Duodenal mucosa (tissue), 2 donors: Measurements from ENCODE around the gene MORN4.

Experiments
- H3K27ac ChIP-seq: one replicate; pipeline ENCODE4 v1.7.0; 2013; ENCODE audit warnings: low read depth, low read length
- H3K27me3 ChIP-seq, 2 donors: one replicate each; pipeline ENCODE4 v1.7.0; 2013; ENCODE audit warnings: low read length in 2 of 2, control low read depth in 1 of 2; ENCODE audit not compliant: insufficient read depth in 2 of 2, control insufficient read depth in 1 of 2
- H3K36me3 ChIP-seq, 2 donors: one replicate each; pipeline ENCODE4 v1.7.0; 2013; ENCODE audit warnings: low read length in 2 of 2, control low read depth in 1 of 2; ENCODE audit not compliant: insufficient read depth in 2 of 2, control insufficient read depth in 1 of 2
- H3K4me1 ChIP-seq, 2 donors: one replicate each; pipeline ENCODE4 v1.7.0; 2013; ENCODE audit warnings: low read length in 2 of 2, control low read depth in 1 of 2; ENCODE audit not compliant: insufficient read depth in 2 of 2, control insufficient read depth in 1 of 2
- H3K4me3 ChIP-seq, 2 donors: one replicate each; pipeline ENCODE4 v1.7.0; 2013; ENCODE audit warnings: low read length in 2 of 2, low read depth in 1 of 2
- H3K9ac ChIP-seq, 2 donors: one replicate each; pipeline ENCODE4 v1.7.0; 2013; ENCODE audit warnings: low read length in 2 of 2, low read depth in 1 of 2
- H3K9me3 ChIP-seq, 2 donors: one replicate each; pipeline ENCODE4 v1.7.0; 2013; ENCODE audit warnings: low read length in 2 of 2, control low read depth in 1 of 2; ENCODE audit not compliant: control insufficient read depth in 1 of 2

MORN4 gene

DNA sequence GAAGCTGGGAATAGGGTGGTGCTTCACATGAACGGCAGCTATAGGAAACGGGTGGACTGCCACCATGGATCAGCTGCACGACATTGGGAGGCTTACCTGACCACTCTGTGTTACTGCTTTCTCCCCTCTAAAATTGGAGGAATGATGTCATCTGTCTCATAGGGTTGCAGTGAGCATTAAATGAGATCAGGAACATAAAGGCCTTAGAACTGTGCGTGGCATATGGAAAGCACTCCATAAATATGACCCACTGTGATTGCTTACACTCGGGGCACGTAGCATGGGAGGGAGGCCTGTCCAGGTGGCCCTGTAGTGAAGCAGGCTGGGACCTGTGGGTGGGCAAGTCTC lies 34.1 kb downstream of the MORN4 start:
- peaks cover 0 to 5% of the 10 kb centered on the region in 2 donors for H3K4me1 ChIP-seq
- H3K4me3 ChIP-seq: no peak overlapping the region
- H3K9ac ChIP-seq: no peak overlapping the region
- no peak overlapping the region for H3K27ac ChIP-seq
- H3K27me3 ChIP-seq: no peaks in the 10 kb centered on the region
- H3K36me3 ChIP-seq: no peaks in the 10 kb centered on the region
- no peaks in the 10 kb centered on the region for H3K9me3 ChIP-seq

DNA sequence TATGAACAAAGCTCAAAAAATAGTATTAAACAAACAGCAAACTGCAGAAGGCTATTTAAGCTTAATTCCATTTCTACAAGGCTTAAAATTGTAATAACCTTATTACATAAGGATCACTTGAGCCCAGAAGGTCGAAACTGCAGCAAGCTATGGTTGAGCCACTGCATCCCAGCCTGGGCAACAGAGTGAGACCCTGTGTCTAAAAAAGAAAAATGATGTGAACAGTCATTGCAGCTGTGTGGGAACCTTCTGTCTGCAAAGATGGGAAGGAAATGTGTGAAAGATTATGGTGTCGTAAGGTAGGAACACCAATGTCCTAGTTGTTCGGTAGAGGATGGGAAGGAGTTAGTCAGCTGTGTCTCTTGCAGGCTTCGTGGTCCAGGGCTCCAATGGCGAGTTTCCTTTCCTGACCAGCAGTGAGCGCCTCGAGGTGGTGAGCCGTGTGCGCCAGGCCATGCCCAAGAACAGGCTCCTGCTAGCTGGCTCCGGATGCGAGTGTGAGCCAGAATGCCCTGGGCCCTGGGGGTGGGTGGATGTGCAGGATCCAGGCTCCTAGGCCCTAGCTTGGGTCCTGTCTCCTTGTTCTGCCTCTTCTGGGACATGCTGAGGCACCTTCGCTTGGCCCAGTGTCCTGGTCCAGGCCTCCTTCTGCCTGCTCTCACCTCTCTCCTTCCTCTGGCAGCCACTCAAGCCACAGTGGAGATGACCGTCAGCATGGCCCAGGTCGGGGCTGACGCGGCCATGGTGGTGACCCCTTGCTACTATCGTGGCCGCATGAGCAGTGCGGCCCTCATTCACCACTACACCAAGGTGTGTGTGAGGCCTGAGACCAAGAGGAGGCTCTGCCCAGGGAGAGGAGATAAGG lies 34.7 kb downstream of the MORN4 start:
- H3K4me1 ChIP-seq: peaks cover 0 to 5% of the 10 kb centered on the region in 2 donors
- no peaks in the 10 kb centered on the region for H3K36me3 ChIP-seq
- H3K27me3 ChIP-seq: no peaks in the 10 kb centered on the region
- no peaks in the 10 kb centered on the region for H3K9me3 ChIP-seq
- no peak overlapping the region for H3K9ac ChIP-seq
- H3K27ac ChIP-seq: no peak overlapping the region
- no peak overlapping the region for H3K4me3 ChIP-seq

DNA sequence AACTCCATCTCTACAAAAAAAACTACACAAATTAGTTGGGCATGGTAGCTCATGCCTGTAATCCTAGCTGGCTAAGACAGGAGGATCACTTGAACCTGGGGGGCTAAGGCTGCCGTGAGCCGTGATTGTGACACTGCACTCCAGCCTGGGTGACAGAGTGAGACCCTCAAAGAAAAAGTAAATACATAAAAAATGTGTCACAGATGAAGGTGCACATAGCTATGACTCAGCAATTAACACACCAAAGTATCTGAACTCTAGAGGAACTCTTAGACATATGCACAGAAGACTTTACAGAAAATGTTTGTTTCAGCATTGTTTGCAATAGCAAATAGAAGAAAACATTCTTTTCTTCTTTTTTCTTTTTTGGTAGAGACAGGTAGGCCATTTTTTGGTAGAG lies 35.5 kb downstream of the MORN4 start:
- H3K27ac ChIP-seq: no peak overlapping the region
- no peaks in the 10 kb centered on the region for H3K27me3 ChIP-seq
- H3K4me3 ChIP-seq: no peak overlapping the region
- no peaks in the 10 kb centered on the region for H3K36me3 ChIP-seq
- H3K9ac ChIP-seq: no peak overlapping the region
- no peaks in the 10 kb centered on the region for H3K9me3 ChIP-seq
- H3K4me1 ChIP-seq: peaks cover 0 to 5% of the 10 kb centered on the region in 2 donors

DNA sequence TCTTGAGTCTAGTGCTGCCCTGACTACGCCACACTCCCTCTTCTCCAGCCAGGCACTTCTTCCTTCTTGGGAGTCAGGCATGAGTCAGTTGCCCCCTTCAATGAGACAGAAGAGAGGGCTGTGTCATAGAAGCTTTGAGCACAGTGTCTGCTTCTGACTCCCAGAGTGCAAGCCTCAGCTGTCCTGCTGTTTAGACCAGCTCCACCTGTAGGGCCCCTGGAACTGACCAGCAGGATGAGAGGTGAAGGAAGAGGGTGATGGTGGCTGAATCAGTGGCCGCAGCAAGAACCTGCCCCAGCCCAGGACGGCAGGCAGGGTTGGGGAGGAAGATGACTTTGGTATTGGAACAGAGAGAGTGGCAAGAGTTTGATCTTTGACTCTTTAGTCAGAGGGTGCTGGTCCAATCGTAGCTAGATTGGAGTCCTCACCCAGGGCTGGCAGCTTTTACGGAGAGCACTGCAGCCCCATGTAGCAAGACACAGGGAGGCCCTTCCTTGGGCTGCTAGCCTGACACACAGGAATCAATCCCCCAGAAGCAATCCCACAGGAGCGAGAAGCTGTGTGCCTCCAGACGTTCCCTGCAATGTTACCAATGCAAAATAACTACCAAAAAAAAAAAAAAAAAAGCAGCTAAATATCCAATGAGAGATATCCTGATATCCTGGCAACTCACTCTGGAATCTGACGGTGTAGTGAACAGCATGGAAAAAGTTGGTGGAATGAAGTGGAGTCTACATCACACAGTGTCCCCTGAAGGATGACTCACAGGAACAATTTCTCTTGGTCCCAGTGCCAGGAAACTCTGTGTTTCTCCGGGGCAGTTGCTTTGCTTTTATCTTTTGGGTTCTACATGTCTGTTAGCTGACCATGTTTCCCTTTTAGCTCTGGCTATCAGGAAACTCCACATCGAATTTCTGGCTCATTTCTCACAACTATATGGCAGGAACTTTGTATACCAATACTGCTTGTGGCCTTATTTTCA lies 36.9 kb downstream of the MORN4 start:
- Histone ChIP-seq H3K27me3 (no peaks in the 10 kb centered on the region), H3K36me3 (no peaks in the 10 kb centered on the region), H3K4me1 (peaks cover 0 to 5% of the 10 kb centered on the region in 2 donors), H3K9me3 (no peaks in the 10 kb centered on the region), H3K27ac (no peak overlapping the region), H3K9ac (no peak overlapping the region), H3K4me3 (no peak overlapping the region)

DNA sequence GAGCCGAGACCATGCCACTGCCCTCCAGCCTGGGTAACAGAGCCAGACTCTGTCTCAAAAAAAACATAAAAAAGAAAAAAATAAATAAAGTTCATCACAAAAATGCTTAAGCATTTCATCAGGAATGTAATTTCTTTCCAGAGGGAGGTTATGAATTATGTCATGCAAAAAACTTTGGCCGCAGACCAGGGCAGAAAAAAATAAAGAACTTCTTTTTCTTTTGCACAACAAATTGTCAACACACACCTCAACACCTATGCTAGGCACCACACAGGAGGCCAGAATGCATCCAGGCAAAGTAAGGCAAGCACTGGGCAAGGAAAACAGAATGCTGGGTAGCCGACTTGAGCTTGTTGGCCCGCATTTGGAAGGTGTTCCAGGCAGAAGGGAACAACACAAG lies 39.9 kb downstream of the MORN4 start:
- peaks cover 0 to 5% of the 10 kb centered on the region in 2 donors for H3K4me1 ChIP-seq
- no peak overlapping the region for H3K4me3 ChIP-seq
- H3K27me3 ChIP-seq: no peaks in the 10 kb centered on the region
- no peak overlapping the region for H3K27ac ChIP-seq
- no peak overlapping the region for H3K9ac ChIP-seq
- H3K36me3 ChIP-seq: no peaks in the 10 kb centered on the region
- no peaks in the 10 kb centered on the region for H3K9me3 ChIP-seq

DNA sequence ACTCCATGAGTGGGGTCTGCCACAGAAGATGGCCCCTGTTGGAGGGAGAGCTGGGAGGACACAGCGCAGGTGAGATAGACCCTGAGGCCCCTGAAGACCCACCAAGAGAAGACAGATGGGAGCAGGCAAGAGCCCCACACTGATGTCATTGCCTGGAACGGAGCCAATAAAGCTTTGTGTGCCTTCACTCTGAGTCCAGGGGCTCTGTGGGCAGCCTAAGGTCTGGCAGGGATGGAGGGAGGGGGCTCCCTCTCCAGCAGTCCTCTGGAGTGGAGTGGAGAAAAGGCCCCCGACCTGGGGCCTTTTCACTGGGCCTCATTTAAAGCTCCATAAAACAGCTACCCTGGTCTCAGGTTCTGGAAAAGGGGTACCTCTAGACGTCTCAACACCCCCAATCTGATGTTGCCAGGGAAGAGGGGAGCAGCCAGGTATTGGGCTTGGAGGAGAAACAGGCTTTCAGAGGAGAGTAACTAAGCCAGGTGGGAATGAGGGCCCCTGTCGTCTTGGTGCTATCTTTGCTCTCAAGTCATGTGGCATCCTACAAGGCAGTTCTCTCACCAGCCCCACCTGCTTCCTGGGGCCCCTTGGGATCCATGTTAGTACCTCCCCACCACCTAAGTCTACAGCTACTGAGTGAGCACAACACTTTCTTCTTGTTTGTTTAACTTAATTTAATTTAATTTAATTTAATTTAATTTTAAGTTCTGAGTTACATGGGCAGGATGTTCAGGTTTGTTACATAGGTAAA lies 42.4 kb downstream of the MORN4 start:
- Histone ChIP-seq H3K27me3 (no peaks in the 10 kb centered on the region), H3K4me1 (no peaks in the 10 kb centered on the region), H3K36me3 (no peaks in the 10 kb centered on the region), H3K9me3 (no peaks in the 10 kb centered on the region), H3K27ac (no peak overlapping the region), H3K9ac (no peak overlapping the region), H3K4me3 (no peak overlapping the region)

DNA sequence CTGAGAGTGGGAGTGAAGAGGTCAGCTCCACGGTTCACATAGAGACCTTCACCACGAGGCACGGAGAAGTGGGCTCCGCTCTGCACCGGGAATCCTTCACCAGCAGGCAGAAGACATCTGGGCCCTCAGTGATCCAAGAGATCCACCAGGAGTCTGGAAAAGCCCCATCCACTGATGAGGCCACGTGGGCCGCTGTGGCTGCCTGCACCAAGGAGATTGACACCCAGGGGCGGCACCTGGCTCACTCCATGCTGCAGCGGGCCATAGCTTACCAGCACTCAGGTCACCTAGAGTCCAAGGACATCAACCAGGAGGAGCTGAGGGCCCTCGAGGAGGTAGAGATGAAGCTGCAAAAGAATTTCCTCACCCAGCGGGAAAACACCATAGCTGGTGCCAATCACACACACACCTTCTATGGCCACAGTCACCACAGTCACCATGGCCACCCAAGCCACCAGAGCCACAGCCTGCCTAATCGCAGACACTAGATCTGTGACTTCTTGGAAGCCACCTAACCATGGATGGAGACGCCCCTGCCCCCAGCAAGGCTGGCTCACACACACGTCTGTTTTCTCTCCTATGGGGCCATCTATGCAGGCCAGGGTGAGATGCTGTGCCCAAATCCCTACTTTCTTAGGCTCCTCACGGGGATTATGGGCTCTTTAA lies 43.1 kb downstream of the MORN4 start:
- Histone ChIP-seq H3K9me3 (no peaks in the 10 kb centered on the region), H3K27ac (no peak overlapping the region), H3K4me3 (no peak overlapping the region), H3K36me3 (no peaks in the 10 kb centered on the region), H3K9ac (no peak overlapping the region), H3K27me3 (no peaks in the 10 kb centered on the region), H3K4me1 (no peaks in the 10 kb centered on the region)

DNA sequence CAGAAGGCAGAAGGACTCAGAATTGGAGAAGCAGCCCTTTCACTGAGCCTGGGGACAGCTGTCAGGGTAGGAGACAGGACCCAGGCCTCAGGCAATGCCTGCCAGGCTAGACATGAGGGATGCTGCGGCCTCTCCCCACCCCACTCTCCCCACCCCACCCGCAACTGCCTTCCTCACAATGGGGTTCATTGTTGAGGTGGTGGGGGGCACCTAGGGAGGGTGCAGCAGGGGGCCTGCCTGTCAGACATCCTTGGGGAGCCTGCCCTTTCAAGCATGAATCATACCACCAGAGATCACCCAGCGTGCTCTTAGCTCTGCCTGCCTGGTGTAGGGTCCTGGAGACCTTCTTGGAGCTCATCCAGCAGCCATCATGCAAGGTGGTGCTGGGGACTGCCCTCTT lies 43.8 kb downstream of the MORN4 start, which contains the start of gene C10orf62:
C10orf62 (plus strand) TSS at position 243 of the 400 bp plus-strand sequence. CDS start 177 bp downstream, outside the sequence.
- no peak within 1 kb of the TSS for H3K4me3 ChIP-seq
- H3K27ac ChIP-seq: no peak within 1 kb of the TSS
- no peaks in the 10 kb centered on the region for H3K9me3 ChIP-seq
- H3K27me3 ChIP-seq: no peaks in the 10 kb centered on the region
- no peaks in the 10 kb centered on the region for H3K4me1 ChIP-seq
- no peak within 1 kb of the TSS for H3K9ac ChIP-seq
- no peaks in the 10 kb centered on the region for H3K36me3 ChIP-seq

DNA sequence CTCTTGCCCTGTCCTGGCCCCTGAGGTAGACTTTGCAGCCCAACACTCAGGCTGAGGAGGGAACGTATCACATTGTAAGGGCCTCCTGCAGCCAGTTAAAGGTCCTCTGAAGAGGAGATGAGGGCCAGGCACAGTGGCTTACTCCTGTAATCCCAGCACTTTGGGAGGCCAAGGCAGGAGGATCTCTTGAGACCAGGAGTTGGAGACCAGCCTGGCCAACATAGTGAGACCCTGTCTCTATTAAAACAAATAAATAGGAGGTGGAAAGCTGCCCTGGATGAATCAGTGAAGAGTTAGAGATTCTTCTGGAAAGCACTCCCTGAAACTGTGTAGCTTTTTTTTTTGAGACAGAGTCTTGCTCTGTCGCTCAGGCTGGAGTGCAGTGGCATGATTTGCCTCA lies 46.1 kb downstream of the MORN4 start:
- no peak overlapping the region for H3K4me3 ChIP-seq
- no peaks in the 10 kb centered on the region for H3K4me1 ChIP-seq
- H3K9me3 ChIP-seq: no peaks in the 10 kb centered on the region
- no peak overlapping the region for H3K9ac ChIP-seq
- H3K27ac ChIP-seq: no peak overlapping the region
- no peaks in the 10 kb centered on the region for H3K27me3 ChIP-seq
- H3K36me3 ChIP-seq: no peaks in the 10 kb centered on the region
